ENCODE data around the gene FIBP. TPM values are rescaled to one million over a fixed set of nuclear protein-coding genes. Genes with fewer than 3 reads are reported as not detected.
"Not testable (repeated sequence)": the region's sequence is repeated elsewhere in the genome, so short reads cannot be mapped to it uniquely, and the experiment has no call there.

FIBP gene
- polyA plus RNA-seq, 6 donors from 2014 or later = 91.2 to 191 (median 107) TPM

GRCh38 chr11:65854852-65855837, 33.1 kb downstream of the FIBP start:
- Mint-ChIP-seq H3K36me3 (peaks cover 14 to 26% of the 10 kb centered on the region in 2 donors), H3K4me3 (peak overlapping the region; percentile 39 to 97 (median 93)), H3K27ac (peak overlapping the region in 3 of 6 donors; percentile 36 to 86 (median 44)), H3K9me3 (no peaks in the 10 kb centered on the region), H3K4me1 (peaks cover 41 to 58% (median 56%) of the 10 kb centered on the region in 3 donors), H3K27me3 (no peaks in the 10 kb centered on the region)
- DNase-seq (no peak), ATAC-seq (ENCODE audit: low read depth in 2 of 2) (no peak)

DNA sequence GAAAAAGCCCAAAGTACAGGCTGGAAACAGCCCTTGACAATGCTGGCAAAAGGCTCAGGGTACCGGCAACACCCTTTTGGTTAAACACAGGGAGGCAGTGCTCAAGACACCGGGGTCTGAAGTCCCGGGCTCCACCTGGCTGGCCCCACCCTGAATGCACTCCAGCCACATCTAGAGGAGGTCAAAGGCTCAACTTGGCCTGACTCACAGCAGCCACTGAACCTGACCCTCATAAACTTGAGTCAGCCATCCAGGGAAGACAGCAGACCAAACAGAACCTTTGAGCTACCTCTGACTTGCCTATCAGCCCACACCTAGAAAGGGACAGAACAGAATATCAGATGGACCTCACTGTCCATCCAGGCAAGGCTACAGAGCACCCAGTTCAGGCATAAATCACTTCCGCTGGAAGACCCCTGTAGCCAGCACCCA, 34.1 kb downstream of the FIBP start:
- peaks cover 14 to 26% of the 10 kb centered on the region in 2 donors for H3K36me3 Mint-ChIP-seq
- no peak for ATAC-seq (ENCODE audit: low read depth in 2 of 2)
- peaks cover 35 to 48% (median 48%) of the 10 kb centered on the region in 3 donors for H3K4me1 Mint-ChIP-seq
- H3K4me3 Mint-ChIP-seq = peak overlapping the region in 6 of 8 donors; percentile 20 to 96 (median 78)
- peak overlapping the region in 1 of 6 donors; percentile 65 for H3K27ac Mint-ChIP-seq
- no peaks in the 10 kb centered on the region for H3K27me3 Mint-ChIP-seq
- no peak for DNase-seq
- no peaks in the 10 kb centered on the region for H3K9me3 Mint-ChIP-seq

GRCh38 chr11:65853246-65853979, 34.9 kb downstream of the FIBP start:
- Mint-ChIP-seq H3K27ac (peak overlapping the region in 4 of 6 donors; percentile 42 to 67 (median 57)), H3K4me3 (peak overlapping the region in 2 of 8 donors; percentile 76 to 91), H3K36me3 (peaks cover 14 to 26% of the 10 kb centered on the region in 2 donors), H3K27me3 (no peaks in the 10 kb centered on the region), H3K9me3 (no peaks in the 10 kb centered on the region), H3K4me1 (peaks cover 28 to 42% (median 41%) of the 10 kb centered on the region in 3 donors)
- DNase-seq (no peak), ATAC-seq (ENCODE audit: low read depth in 2 of 2) (no peak)

- no peak for ATAC-seq (ENCODE audit: low read depth in 2 of 2)
- peaks cover 26 to 39% (median 36%) of the 10 kb centered on the region in 3 donors for H3K4me1 Mint-ChIP-seq
- H3K27me3 Mint-ChIP-seq = no peaks in the 10 kb centered on the region
- no peak for DNase-seq
- H3K36me3 Mint-ChIP-seq = peaks cover 14 to 26% of the 10 kb centered on the region in 2 donors
- no peaks in the 10 kb centered on the region for H3K9me3 Mint-ChIP-seq
- peak overlapping the region in 1 of 6 donors; percentile 67 for H3K27ac Mint-ChIP-seq
- H3K4me3 Mint-ChIP-seq = peak overlapping the region in 1 of 8 donors; percentile 91
Observed at GRCh38 chr11:65852508-65853245, 35.6 kb downstream of the FIBP start.

DNA sequence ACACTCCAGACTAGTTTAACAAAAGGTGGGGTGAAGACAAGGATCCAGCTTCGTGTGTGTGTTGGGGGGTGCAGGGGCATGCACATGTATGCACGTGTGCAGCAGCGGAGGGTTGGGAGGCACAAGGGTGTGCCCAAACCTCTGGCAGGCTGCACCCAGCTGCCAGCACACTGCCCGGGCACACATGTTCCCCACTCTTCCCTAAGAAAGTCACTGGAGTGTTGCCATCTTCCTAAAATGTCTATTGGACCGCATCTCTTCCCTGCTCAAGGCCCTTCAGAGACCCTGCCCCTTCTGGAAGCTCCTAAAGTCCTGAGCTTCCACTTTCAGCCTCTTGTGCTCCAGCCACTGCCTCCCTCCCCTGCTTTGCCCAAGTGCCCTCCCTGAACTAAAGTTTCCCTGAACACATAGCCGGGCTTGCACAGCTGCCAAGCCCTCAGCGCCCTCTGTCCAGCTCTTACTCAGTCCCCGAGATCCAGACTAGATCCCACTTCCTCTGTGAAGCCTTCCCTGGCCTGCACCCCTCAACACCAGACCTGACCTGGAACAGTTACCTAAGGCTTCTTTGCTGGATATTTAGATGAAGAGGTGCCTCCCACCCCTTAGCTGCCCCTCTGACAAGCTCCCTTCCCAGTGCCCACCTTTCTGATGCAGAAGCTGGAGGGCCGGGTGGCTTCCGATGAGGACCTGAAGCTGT, 36.3 kb downstream of the FIBP start:
- ATAC-seq (ENCODE audit: low read depth in 2 of 2) = no peak
- H3K36me3 Mint-ChIP-seq = peaks cover 14 to 26% of the 10 kb centered on the region in 2 donors
- H3K27ac Mint-ChIP-seq = peak overlapping the region in 1 of 6 donors; percentile 54
- H3K4me1 Mint-ChIP-seq = peaks cover 26 to 38% (median 36%) of the 10 kb centered on the region in 3 donors
- H3K4me3 Mint-ChIP-seq = peak overlapping the region in 1 of 8 donors; percentile 2
- H3K27me3 Mint-ChIP-seq = no peaks in the 10 kb centered on the region
- no peaks in the 10 kb centered on the region for H3K9me3 Mint-ChIP-seq
- DNase-seq = no peak

GRCh38 chr11:65851083-65851579, 37.1 kb downstream of the FIBP start:
- Mint-ChIP-seq H3K36me3 (peaks cover 14 to 26% of the 10 kb centered on the region in 2 donors), H3K4me3 (no peak overlapping the region), H3K4me1 (peaks cover 20 to 30% (median 28%) of the 10 kb centered on the region in 3 donors), H3K9me3 (no peaks in the 10 kb centered on the region), H3K27ac (no peak overlapping the region), H3K27me3 (no peaks in the 10 kb centered on the region)
- DNase-seq = no peak
- no peak for ATAC-seq (ENCODE audit: low read depth in 2 of 2)

DNA sequence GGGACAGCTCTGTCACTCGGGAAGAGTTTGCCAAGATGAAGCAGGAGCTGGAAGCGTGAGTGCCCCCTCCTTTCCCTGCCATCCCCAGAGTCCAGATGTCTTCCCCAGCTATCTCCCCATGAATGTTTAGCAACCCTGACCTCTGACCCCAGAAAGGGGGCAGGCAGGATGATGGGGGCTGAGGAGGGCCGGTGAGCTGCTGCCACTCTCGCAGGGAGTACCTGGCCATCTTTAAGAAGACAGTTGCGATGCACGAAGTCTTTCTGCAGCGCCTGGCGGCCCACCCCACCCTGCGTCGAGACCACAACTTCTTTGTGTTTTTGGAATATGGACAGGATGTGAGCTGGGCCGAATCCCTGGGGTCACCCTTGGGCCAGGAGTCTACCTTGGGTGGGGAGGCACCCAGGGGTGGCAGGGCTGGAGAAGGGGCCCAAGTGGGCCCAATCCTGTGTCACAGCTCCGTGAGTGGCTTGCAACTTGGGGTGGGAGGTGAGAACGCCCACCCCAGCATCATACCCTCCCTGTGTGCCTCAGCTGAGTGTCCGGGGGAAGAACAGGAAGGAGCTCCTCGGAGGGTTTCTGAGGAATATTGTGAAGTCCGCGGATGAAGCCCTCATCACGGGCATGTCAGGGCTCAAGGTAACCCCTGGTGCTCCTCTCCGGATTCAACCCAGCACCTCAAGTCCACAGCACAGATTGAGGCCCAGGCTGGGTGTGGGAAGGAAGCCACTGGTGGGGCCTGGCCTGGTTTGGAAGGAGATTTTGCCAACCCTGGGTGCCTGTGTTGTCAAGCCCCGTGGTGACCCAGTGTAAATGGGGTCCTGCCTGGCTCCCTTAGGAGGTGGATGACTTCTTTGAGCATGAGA, 37.8 kb downstream of the FIBP start:
- no peaks in the 10 kb centered on the region for H3K9me3 Mint-ChIP-seq
- no peaks in the 10 kb centered on the region for H3K27me3 Mint-ChIP-seq
- peak overlapping the region in 1 of 6 donors; percentile 56 for H3K27ac Mint-ChIP-seq
- H3K36me3 Mint-ChIP-seq = peaks cover 14 to 26% of the 10 kb centered on the region in 2 donors
- ATAC-seq (ENCODE audit: low read depth in 2 of 2) = no peak
- DNase-seq = no peak
- no peak overlapping the region for H3K4me3 Mint-ChIP-seq
- peaks cover 20 to 26% (median 23%) of the 10 kb centered on the region in 3 donors for H3K4me1 Mint-ChIP-seq

DNA sequence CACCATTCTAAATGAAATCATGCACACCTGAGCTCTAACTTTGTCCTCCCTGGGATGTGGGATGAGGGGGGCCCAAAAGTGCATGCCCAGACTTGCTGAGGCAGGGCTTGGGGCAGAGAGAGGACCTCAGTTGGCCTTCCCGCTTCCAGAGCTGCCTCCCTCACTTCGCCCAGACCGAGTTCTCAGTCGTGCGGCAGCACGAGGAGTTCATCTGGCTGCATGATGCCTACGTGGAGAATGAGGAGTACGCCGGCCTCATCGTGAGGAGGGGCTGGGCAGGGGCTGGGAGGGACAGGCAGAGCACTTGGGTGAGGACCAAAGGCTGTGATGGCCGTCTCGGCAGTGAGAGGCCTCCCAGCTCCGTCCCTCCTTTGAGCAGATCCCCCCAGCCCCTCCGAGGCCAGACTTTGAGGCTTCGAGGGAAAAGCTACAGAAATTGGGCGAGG, 38.5 kb downstream of the FIBP start:
- DNase-seq = no peak
- no peak overlapping the region for H3K27ac Mint-ChIP-seq

DNA sequence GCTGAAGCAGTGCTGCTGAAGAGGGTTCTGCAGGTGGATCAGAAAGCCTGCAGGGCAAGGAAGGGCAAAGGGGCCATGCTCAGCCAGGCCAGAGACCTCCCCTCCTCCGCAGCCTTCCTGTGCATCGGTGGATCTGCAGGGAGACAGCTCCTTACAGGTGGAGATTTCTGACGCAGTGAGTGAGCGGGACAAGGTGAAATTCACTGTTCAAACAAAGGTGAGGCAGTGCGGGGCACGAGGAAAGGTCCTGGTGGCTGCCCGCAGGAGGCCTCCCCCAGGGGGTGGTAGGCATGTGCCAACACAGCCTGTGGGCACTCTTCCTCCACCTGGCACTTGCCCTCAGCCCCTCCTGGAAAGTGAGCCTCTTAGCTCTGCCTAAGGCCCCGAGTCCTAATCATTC, 38.9 kb downstream of the FIBP start:
- DNase-seq (no peak), ATAC-seq (ENCODE audit: low read depth in 2 of 2) (no peak)
- Mint-ChIP-seq H3K27ac (no peak overlapping the region), H3K27me3 (no peaks in the 10 kb centered on the region), H3K36me3 (peaks cover 9 to 19% of the 10 kb centered on the region in 2 donors), H3K9me3 (no peaks in the 10 kb centered on the region), H3K4me3 (no peak overlapping the region), H3K4me1 (peaks cover 13 to 17% (median 16%) of the 10 kb centered on the region in 3 donors)

More for the DNA sequence above, 38.5 kb downstream of the FIBP start:
- Mint-ChIP-seq H3K4me3 (no peak overlapping the region), H3K4me1 (peaks cover 18 to 22% (median 19%) of the 10 kb centered on the region in 3 donors), H3K27me3 (no peaks in the 10 kb centered on the region), H3K36me3 (peaks cover 13 to 23% of the 10 kb centered on the region in 2 donors), H3K9me3 (no peaks in the 10 kb centered on the region)
- ATAC-seq (ENCODE audit: low read depth in 2 of 2) = no peak

GRCh38 chr11:65848693-65849092, 39.6 kb downstream of the FIBP start:
- not testable (repeated sequence) for ATAC-seq (ENCODE audit: low read depth in 2 of 2); H3K27ac Mint-ChIP-seq; H3K27me3 Mint-ChIP-seq; H3K4me3 Mint-ChIP-seq; DNase-seq; H3K9me3 Mint-ChIP-seq
- H3K4me1 Mint-ChIP-seq = peaks cover 9 to 11% (median 10%) of the 10 kb centered on the region in 3 donors
- peaks cover 7 to 15% of the 10 kb centered on the region in 2 donors for H3K36me3 Mint-ChIP-seq

DNA sequence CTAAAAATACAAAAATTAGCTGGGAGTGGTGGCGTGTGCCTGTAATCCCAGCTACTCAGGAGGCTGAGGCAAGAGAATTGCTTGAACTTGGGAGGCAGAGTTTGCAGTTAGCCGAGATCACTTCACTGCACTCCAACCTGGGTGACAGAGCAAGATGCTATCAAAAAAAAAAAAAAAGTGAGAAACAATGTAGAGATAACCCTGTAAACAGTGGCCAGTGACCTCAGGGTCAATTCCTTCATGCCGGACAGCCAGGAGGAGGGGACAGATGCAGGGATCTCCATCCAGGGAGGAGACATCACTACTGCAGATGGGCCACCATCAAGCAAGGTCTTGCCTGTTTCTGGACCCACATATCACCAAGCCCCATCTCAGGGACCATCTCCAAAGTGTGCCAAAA, 40.5 kb downstream of the FIBP start:
- Mint-ChIP-seq H3K4me3 (no peak overlapping the region), H3K36me3 (peaks cover 7 to 8% of the 10 kb centered on the region in 2 donors), H3K27me3 (no peaks in the 10 kb centered on the region), H3K9me3 (no peaks in the 10 kb centered on the region), H3K27ac (no peak overlapping the region), H3K4me1 (peaks cover 4 to 5% (median 4%) of the 10 kb centered on the region in 3 donors)
- DNase-seq (no peak), ATAC-seq (ENCODE audit: low read depth in 2 of 2) (no peak)

Data from naive B cell (primary cell).